ENCODE results near the gene C4orf54.

Gene C4orf54

DNA sequence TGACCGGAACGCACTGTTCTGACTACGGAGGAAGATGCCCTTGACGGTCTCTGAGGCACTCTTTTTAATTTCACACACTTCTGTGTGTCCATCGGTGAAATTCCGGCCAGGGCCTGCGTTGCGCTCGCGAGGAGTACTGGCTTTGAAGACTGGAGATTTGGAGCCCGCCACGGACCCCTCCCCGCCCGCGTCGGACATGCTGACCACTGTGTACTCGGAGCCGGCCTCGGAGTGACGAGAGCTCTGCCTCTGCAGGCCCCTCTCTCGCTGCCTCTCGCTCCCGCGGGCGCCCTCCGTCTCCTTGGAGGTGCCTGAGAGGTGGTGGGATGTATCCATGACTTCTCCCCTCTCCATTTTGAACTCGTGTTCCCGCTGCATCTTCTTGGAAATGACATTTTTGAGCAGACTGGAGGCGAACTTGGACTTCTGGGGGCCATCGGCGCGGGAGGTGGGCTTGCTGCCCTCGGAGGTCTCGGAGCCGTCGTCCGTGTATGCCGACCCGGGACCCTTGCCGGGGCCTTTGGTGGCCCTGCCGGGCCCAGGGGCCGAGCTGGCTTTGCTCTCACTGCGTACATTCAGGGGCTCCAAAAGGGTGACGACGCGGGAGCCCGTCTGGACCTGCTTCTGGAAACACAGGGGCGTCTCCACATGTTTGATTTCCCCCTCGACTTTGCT, 5.7 kb downstream of the C4orf54 start:
- no peak for DNase-seq (ENCODE audit: low spot score)

DNA sequence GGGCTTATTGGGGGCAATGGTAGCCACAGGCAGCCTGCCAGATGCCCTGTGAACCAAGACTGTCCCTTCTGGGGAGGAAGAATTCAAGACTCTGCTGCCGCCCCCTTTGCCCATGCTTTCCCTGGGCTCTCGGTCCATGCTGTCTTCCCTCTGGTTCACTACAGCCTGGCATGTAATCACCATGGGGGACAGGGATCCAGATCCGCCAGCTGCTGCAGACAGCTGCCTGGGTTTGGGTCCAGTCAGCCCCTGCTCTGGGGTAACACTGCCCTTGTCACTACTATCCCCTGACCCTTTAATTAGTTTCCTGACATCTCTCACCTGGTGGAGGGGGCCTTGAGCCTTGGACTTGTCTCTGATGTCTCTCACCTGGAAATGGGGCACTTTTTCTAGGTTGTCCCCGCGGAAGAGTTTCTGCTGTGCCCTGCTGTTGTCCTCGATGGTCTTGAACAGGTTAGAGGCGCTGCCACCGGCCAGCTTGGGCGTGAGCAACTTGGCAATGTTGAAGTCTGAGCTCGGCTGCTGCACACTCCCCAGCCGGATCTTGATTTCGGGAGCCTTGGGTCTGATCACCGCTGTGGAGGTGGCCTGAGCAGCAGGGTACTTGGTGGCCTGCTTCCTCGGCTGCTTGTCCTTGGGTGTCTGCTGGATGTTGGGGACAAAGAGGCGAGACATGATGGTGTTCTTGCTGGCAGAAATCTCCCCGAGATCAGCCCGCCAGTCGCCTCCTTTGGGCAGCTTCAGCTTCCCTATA, 6.4 kb downstream of the C4orf54 start:
- no peak for DNase-seq (ENCODE audit: low spot score)

DNA sequence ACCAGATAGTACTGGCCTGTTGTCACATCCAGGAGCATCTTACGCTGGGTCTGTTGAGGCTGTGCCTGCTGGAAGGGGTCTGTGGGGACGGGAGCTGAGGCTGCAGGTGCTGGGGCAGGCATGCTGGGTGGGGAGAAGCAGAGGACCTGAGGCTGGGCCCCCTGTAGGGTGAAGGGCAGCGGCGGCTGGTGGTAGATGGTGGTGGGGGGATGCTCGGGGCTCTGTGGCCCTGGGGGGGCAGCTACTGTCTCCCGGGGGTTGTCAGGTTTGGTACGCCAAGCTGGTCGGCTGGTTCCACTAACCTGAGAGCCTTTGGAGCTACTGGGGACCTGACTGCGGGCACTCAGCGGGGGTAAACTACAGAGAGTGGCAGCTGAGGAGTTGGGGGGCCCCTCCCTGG, 7.8 kb downstream of the C4orf54 start:
- DNase-seq (ENCODE audit: low spot score) = no peak

DNA sequence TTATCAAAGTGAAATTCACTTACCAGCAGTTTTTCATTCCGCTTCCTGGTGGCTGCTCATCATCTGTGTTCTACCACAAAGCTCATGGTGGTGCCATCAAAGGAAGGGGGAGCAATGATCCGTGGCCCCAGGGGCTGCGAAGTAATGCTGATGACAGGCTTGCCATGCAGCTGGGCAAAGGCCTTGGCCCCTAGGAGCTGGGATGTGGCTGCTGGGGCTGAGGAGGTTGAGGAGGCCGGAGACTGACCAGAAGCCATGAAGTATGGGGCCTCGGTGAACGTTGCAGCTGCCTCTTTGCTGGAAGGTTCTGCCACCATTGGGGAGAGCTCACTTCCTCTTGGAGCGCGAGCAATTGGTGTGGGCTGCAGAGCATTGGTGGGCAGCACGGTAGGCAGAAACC, 8.4 kb downstream of the C4orf54 start:
- DNase-seq (ENCODE audit: low spot score) = no peak

DNA sequence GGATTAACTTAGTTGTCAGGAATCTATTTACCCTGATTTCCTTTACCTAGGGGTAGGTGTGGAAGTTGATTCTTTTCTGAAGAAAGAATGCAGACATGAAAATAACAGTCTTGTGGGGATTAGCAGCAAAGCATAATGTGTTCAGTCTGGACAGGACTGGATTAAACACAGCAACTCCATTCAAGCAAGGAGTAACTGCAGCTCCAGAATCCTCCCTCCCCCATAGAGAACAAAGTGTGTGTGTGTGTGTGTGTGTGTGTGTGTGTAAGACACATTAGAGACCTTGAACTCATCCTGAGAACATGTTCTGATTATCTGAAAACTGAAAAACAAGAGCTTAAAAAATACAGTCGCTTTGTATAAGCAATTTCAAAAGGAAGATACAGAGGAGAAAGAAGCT, 9.3 kb downstream of the C4orf54 start:
- no peak for DNase-seq (ENCODE audit: low spot score)

DNA sequence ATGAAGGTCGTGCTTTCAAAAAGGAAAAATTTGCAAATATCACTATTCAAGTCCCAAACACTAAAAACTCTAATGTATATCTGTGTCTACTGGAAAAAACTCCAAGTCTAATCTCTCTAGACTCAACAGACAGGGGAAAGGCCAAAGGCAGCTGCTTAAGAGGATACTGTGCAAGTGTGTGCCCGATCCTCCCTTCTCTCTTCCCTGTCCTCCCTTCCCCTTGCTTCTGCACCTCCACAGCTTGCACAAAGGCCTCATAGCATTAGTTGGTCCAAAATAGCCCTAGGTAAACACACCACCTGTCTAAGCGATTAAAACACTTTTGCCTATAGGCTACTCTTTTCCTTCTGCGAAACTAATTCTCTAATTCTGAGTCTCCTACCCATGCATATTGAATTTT, 10.6 kb downstream of the C4orf54 start:
- no peak for DNase-seq (ENCODE audit: low spot score)

DNA sequence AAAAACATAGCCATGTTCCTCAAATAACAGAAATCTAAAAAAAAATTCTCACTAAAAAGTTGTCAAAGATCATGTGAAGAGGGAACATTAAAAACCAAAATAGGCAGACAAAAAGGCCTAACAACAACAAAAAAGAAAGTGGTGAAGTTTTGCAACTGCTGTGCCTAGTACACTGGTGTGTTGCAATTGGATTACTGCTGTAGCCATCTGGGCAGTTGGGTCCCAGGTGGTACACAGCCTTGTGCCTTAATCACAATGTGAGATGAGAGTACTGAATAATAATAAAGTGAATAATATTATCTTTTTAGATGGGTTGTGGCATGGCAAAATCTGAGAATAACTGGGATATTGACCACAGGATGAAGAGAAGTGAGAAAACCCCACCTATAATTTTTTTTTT, 12.0 kb downstream of the C4orf54 start:
- DNase-seq (ENCODE audit: low spot score) = no peak

DNA sequence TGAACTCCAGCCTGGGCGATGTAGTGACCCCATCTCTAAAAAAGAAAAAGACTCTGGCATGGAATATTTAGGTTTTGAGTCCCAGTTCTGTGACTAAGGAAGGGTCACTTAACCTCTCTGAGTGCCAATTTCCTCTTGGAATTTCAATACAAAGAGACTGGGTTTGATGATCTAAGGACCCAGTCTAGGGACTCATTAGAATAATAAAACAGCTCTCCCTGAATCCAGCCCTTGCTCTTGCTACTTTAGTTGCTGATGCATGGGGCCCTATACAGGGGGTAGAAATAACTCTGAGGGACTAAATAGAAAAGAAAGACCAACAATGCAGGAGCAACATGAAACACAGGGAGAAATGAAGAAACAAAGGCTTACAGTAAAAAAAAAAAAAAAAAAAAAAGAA, 12.6 kb downstream of the C4orf54 start:
- DNase-seq (ENCODE audit: low spot score) = no peak

DNA sequence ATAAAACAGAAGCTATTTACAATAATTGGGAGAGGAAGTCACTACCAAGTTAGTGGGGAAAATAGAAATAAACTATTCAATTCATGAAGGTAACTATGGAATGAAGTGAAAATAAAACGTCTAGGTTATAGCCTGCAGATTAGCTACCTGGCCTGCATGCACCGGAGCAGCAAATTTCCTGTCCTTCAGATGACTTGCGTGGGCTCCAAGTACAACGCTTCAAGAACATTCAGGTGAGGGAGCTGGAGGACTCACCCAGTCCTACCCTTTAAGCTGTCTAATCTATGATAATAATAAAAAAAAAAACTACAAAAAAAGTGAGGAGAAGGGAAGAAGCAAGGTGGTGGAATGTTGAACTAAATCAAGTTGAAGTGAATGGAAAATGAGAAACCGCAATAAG, 13.2 kb downstream of the C4orf54 start:
- DNase-seq (ENCODE audit: low spot score) = no peak

DNA sequence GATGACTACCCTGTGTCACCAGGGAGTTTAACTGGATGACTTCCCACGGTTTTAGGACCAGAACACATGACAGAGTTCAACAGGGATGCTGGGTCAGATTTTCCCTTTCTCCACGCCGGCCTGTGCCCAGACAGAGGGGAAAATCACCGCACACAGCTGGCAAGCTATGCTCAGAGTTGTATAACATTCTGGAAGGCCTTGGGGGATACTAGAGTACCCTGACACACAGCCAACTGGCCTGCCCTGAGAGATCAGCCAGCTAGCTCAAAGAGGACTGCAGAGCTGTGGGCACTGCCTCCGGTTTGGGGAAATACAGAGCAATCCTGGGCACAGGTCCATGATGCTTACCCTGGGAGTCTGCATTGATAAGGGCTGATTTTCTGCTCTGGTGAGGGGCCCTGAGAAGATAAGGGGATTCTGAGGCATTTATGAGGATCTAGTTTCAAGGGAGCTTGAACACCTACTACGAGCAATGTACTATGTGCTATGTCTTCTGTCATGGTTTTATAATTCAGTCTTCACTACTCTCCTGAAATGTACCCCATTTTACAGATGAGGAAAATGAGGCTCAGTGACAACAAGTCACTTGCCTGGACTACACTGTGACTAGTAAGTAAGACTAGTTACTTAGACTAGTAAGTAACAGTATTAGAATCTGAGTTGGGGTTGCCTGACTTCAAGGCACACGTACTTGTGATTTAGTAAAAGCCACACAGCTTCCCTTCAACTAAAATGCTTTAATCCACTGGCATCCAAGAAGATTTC, 14.7 kb downstream of the C4orf54 start:
- no peak for DNase-seq (ENCODE audit: low spot score)

DNA sequence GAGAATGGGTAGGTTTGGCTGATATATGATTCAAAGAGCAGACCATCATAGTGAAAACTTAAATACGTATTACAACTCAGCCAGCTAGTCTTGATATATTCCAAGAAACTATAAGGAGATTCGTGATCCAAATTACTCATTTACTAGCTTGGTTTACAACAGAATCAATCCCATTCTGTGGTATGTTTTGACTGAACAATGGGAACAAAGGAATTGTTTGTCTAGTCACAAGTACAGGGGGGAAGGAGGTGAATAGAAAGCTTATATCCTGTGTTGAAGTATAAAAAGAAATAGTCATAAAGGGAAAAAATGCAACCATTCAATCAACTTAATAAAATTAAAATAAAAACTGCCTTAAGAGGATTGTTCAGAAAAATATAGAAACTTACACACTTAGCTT, 17.0 kb downstream of the C4orf54 start:
- DNase-seq (ENCODE audit: low spot score) = no peak

DNA sequence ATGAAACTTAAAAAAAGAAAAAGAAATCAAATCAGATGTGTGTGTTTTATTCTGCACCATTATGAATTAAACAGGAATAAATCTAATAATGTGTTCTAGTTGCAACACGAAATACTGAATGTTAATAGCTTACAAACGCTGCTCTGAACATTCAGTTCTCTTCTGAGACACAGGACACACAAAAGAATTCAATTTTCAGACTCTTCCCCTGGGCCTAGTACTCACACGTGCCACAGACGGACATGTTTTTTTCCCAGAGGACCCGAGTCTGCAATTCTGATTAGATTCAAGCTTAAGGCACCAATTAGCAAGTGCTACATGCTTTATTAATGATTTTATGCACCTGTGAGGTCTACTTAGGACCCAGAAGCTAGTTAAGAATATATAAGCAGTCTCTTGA, 20.5 kb downstream of the C4orf54 start:
- DNase-seq (ENCODE audit: low spot score) = no peak

DNA sequence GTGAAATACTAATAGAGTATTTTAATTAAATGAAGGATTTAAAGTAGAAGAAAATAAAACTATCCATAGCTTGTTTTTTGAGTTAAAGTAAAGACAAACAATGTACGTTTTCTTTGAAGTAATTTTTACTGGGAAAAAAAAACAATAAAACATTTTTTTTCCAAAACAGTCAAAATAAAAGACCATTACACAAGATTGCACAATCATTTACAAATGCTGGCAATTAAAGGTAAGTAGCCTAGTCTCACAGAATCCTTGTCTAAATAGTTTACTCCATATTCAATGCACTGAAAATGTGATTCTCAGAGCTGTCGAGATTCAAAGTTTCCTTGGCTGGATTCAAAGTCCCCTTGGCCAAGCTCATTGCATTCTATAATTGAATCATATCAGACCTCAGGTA, 21.2 kb downstream of the C4orf54 start:
- DNase-seq (ENCODE audit: low spot score) = no peak

DNA sequence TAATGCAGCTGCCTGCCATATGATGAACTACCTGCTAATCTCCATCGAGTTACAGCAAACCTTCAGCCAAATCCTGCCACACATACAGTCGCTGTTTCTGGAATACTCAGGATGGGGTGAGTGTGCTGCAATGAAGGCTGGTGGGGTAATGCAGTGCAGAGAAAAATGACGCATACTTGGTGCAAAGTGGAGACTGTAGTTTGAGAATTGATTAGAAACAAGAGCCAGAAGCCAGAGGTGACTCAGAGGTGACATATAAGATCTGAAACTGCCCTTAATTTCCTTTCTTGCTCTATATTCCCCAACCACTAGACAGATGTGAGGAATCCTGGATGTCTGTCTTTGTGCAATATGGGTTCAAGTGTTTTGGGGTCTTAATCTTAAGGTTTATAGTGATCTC, 22.0 kb downstream of the C4orf54 start:
- DNase-seq (ENCODE audit: low spot score) = no peak

DNA sequence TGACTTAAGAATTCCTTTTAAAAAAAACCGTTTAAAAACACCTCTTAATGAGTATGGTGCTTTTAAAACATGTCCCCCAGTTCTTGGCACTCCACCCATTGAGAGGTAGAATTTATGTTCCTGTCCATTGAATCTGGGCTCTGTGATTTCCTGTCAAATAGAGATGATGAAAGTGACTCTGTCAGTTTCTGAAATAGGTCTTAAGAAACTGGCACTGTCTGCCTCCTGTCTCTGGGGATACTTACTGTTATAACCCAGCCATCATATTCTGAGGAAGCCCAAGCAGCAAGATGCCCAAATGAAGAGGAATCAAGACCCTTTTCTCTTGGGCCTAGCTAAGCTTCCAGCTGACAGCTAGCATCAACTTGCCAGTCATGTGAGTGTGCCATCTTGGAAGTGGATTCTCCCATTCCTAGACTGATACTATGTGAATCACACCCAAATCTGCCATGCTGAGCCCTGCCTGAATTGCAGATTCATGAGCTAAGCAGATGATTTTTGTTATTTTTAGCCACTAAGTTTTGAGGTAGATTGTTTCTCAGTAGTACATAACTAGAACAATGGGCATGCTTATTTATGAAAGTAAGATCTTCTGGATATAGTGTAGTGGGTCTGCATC, 22.8 kb downstream of the C4orf54 start:
- no peak for DNase-seq (ENCODE audit: low spot score)

DNA sequence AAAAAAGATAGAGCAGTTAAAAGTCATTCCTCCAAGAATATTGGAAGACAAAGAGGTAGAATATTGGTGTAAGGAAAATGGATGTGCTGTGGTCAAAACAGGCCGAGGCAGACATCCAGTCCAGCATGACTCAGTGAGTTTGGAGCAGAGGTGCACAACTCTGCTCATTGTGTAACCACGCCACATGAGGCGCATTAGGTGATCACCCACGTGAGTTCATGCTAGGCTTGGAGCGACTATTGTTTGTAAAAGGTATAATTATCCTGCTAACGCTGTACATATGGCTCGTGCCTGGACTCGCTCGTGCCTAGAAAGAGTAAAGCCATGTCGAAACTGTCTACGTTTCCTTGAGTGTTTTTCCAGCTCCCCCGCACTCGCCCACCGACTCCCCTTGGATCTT, 23.9 kb downstream of the C4orf54 start:
- no peak for DNase-seq (ENCODE audit: low spot score)

DNA sequence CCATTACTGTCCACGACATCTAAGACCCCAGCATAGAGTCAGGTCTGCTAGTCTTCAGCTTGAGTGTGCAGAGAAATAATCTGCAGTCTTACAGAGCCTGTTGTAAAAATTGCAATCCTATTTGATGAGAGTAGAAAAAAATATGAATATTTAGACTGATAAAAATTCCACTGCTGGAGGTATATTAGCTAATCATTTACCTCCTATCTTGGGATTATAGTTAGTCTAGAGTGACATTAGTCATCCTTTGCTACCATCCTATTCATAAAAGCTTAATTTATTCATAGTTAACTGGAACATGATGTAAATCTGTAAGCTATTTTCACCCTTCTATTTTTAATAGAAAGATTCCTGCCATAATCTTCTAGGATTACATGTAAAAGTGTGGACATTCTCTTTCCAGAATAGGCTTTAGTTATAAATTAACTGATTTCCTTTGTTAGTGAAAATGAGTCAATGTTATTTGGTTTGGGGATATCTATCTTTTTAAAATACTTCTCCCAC, 26.7 kb downstream of the C4orf54 start:
- no peak for DNase-seq (ENCODE audit: low spot score)

DNA sequence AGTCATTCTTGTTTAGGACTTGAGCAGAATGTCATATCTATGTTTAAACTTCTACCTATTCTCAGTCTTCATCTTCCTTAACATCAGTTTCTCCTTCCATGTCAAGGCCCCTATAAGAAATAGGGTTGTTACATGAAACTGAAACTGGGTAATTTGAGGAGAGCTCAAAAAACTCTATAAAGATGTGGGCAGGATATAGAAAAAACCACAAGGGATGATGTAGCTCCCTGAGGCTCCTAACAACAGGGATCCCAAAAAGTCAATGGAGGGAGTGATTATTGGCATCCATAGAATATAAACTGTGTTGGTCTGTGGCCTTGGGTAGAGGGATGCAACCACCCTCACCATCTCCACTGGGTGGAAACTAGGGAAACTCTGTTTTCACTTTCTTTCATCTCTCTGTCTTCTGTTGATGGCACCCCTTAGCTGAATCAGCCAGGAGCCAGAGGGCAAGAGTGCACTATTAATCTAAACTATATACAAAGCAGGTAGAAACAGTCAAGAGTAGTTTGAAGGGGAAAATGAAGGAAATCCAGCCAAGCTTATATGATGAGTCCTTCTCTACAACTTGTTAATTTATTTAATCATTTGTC, 27.6 kb downstream of the C4orf54 start:
- no peak for DNase-seq (ENCODE audit: low spot score)

DNA sequence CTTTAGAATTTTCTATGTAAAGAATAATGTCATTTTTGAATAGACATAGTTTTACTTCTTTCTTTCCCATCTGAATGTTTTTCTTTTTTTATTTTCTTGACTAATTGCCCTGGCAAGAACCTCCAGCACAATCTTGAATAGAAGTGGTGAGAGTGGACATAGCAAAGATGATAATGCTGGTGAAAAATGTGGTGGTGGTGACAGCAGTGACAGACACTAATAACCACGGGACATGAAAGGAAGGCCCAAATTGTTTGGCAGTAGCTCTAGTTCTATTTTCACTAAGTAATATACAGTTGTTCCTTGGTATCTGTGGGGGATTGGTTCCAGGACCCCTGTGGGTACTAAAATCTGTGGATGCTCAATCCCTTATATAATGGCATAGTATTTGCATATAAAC, 29.6 kb downstream of the C4orf54 start:
- no peak for DNase-seq (ENCODE audit: low spot score)

DNA sequence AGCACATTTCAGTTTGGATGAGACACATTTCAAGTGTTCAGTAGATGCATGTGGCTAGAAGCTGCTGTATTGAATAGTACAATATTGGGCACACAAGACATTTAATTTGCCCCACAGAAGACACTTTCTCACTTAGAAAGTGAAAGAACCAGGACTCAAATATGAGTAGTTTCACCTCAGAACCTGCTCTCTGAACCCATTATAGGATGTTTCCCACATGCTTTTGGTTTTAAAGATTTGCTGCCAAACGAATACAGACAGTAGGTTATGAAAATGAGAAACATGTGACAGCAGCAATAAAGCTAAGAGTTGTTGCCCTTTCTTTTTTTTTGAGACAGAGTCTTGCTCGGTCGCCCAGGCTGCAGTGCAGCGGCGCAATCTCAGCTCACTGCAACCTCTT, 32.3 kb downstream of the C4orf54 start:
- no peak for DNase-seq (ENCODE audit: low spot score)

DNA sequence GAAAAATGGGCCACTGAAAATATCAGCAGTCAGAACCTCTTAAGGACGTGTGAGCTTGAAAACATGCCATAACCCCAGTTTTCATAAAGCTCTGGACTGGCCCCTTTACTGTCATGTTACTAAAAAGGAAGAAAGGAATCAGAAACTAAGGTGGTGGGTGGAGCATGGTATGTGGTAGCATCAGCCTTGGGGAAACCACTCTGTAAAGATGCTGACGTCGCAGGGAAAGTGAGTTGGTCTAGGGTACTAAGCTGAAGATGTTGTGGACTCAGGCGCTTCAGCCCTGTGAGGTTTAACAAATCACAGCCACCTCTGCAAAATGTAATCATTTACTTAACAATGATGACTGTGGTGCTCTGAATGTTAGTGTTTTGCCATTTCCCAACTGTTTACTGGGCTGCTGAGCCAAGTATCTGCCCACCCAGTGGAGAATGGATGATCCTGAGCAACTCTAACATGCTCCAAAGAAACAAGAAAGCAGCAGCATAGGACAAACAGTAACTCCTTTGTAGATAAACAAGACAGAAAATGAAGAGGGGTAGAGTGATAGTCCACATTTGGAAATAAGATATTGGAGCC, 33.4 kb downstream of the C4orf54 start:
- DNase-seq (ENCODE audit: low spot score) = no peak

DNA sequence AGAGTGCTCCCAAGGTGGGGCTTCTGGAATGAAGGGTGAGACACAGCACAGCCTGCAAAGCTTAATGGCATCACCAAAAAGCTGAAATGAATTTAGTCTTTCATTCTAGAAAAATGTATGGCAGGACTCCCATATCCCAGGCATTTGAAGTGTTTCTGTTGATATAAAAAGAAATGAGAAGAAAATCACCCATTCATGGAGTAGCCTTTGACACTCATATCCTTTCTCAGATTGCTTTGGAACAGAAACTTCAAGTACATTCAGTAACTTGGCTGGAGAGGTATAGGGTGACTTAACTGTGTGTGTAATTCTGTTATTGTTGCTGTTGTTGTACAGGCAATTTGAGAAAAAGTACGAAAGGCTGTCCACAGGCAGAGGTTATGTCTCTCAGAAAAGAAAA, 35.3 kb downstream of the C4orf54 start:
- DNase-seq (ENCODE audit: low spot score) = no peak
